ENCODE measurements around the gene ARPC4.
"Not testable (repeated sequence)": the region's sequence is repeated elsewhere in the genome, so short reads cannot be mapped to it uniquely, and the experiment has no call there.

The ARPC4 gene

GRCh38 chr3:9769426-9770275, 23.2 kb upstream of the ARPC4 start, which contains the start of gene CAMK1:
CAMK1 (minus strand) TSS chr3:9769947; CDS start chr3:9767749, 2,198 bp downstream.
- DNase-seq (ENCODE audit: low spot score), result peak; percentile 90
- no peak for FAIRE-seq

- FAIRE-seq (no peak), DNase-seq (ENCODE audit: low spot score) (no peak)
Observed at GRCh38 chr3:9770276-9770812, 22.5 kb upstream of the ARPC4 start.

- FAIRE-seq; DNase-seq (ENCODE audit: low spot score): not testable (repeated sequence)
Observed at GRCh38 chr3:9771007-9771406, 21.9 kb upstream of the ARPC4 start.

GRCh38 chr3:9776896-9777693, 15.8 kb upstream of the ARPC4 start:
- FAIRE-seq, result no peak

GRCh38 chr3:9777694-9778021, 15.2 kb upstream of the ARPC4 start:
- DNase-seq (ENCODE audit: low spot score) (no peak), FAIRE-seq (no peak)

More at GRCh38 chr3:9776896-9777693, 15.8 kb upstream of the ARPC4 start:
- no peak for DNase-seq (ENCODE audit: low spot score)

GRCh38 chr3:9778143-9779074, 14.5 kb upstream of the ARPC4 start:
- DNase-seq (ENCODE audit: low spot score) (no peak), FAIRE-seq (no peak)

GRCh38 chr3:9779075-9779593, 13.7 kb upstream of the ARPC4 start:
- FAIRE-seq, result no peak
- DNase-seq (ENCODE audit: low spot score), result no peak

- no peak for FAIRE-seq
Observed at GRCh38 chr3:9779721-9780457, 13.0 kb upstream of the ARPC4 start.

GRCh38 chr3:9780458-9780812, 12.4 kb upstream of the ARPC4 start:
- no peak for DNase-seq (ENCODE audit: low spot score)
- no peak for FAIRE-seq

More at GRCh38 chr3:9779721-9780457, 13.0 kb upstream of the ARPC4 start:
- DNase-seq (ENCODE audit: low spot score), result no peak

- DNase-seq (ENCODE audit: low spot score), result no peak
- no peak for FAIRE-seq
Observed at GRCh38 chr3:9780910-9781309, 12.0 kb upstream of the ARPC4 start.

GRCh38 chr3:9781551-9781950, 11.3 kb upstream of the ARPC4 start:
- DNase-seq (ENCODE audit: low spot score) (no peak), FAIRE-seq (no peak)

GRCh38 chr3:9781978-9782603, 10.8 kb upstream of the ARPC4 start:
- DNase-seq (ENCODE audit: low spot score) (no peak), FAIRE-seq (no peak)

- no peak for DNase-seq (ENCODE audit: low spot score)
- FAIRE-seq, result no peak
Observed at GRCh38 chr3:9782770-9783169, 10.1 kb upstream of the ARPC4 start.

- no peak for FAIRE-seq
- no peak for DNase-seq (ENCODE audit: low spot score)
Observed at GRCh38 chr3:9783954-9784353, 8.9 kb upstream of the ARPC4 start.

- FAIRE-seq (no peak), DNase-seq (ENCODE audit: low spot score) (no peak)
Observed at GRCh38 chr3:9784965-9785364, 7.9 kb upstream of the ARPC4 start.

- DNase-seq (ENCODE audit: low spot score), result no peak
Observed at GRCh38 chr3:9785602-9786001, 7.3 kb upstream of the ARPC4 start.

GRCh38 chr3:9786209-9786739, 6.6 kb upstream of the ARPC4 start:
- DNase-seq (ENCODE audit: low spot score), result no peak
- FAIRE-seq, result no peak

More at GRCh38 chr3:9785602-9786001, 7.3 kb upstream of the ARPC4 start:
- FAIRE-seq, result no peak

- FAIRE-seq (no peak), DNase-seq (ENCODE audit: low spot score) (peak; percentile 26)
Observed at GRCh38 chr3:9786825-9787669, 5.8 kb upstream of the ARPC4 start.
